Fibroblast of skin of scalp (primary cell): ENCODE data around the gene INVS. TPM values are rescaled to one million over a fixed set of nuclear protein-coding genes. Genes with fewer than 3 reads are reported as not detected.
"Not testable (repeated sequence)": the region's sequence is repeated elsewhere in the genome, so short reads cannot be mapped to it uniquely, and the experiment has no call there.

Experiments
- DNase-seq: peaks from one replicate; pipeline ENCODE4 v3.0.0-alpha.2; 2013
- polyA plus RNA-seq, 2 experiments: library from polyadenylated mRNA; unstranded; fragments of 120-200 nt; gene quantifications; one replicate each; pipeline ENCODE4 v1.2.1, GENCODE V29; 2013; ENCODE audit not compliant: insufficient read length in 2 of 2

Gene INVS, protein sequence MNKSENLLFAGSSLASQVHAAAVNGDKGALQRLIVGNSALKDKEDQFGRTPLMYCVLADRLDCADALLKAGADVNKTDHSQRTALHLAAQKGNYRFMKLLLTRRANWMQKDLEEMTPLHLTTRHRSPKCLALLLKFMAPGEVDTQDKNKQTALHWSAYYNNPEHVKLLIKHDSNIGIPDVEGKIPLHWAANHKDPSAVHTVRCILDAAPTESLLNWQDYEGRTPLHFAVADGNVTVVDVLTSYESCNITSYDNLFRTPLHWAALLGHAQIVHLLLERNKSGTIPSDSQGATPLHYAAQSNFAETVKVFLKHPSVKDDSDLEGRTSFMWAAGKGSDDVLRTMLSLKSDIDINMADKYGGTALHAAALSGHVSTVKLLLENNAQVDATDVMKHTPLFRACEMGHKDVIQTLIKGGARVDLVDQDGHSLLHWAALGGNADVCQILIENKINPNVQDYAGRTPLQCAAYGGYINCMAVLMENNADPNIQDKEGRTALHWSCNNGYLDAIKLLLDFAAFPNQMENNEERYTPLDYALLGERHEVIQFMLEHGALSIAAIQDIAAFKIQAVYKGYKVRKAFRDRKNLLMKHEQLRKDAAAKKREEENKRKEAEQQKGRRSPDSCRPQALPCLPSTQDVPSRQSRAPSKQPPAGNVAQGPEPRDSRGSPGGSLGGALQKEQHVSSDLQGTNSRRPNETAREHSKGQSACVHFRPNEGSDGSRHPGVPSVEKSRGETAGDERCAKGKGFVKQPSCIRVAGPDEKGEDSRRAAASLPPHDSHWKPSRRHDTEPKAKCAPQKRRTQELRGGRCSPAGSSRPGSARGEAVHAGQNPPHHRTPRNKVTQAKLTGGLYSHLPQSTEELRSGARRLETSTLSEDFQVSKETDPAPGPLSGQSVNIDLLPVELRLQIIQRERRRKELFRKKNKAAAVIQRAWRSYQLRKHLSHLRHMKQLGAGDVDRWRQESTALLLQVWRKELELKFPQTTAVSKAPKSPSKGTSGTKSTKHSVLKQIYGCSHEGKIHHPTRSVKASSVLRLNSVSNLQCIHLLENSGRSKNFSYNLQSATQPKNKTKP
- 11.5 TPM for polyA plus RNA-seq (2013, experiment 1 of 2; ENCODE audit: insufficient read length)
- 11.3 TPM for polyA plus RNA-seq (2013, experiment 2 of 2; ENCODE audit: insufficient read length)

DNA sequence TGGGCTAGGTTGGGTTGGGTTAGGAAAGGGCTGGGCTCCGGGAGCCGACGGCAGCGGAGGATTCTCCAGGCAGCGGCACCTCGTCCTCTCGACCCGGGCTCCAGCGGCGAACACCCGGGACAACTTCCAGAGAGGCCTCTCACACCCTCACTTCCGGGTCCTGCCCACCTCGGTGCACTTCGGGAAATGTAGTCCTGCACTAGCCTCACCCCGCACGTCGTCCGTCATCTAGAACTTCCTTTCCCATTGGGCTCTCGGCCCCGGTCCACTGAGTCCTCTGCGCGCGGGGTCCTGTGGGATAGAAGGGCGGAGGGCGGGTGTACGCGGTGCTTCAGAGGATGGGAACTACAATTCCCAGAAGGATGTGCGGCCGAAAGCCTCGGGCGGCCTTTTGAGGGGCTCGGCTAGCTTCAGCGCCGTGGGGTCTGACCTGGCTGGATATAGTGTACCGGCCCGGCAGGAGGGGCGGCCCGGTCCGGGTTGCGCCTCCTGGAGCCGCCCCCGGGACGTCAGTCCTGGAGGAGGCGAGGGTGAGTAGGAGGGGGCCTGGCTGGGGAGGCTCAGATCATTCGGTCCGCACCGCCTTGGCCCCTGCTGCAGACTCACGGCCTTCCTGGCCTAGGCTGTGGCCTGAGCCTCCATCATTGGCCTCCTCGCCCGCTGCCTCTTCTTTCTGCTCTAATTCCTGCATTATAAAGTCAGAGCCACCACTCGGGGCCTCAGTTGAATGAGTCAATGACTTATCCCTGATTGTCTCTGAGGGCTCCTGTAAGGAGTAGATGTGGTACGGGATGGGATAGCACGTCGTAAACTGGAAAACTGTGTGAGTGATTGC lies at the start of gene INVS, which contains the start of gene ERP44:
TSS of gene INVS (plus strand) at position 357 of the 835 bp plus-strand sequence. CDS start 5,279 bp downstream, outside the sequence.
TSS of gene ERP44 (minus strand) at position 114 of the 835 bp plus-strand sequence. CDS start 160 bp downstream, outside the sequence.
- peak; percentile 99 for DNase-seq

DNA sequence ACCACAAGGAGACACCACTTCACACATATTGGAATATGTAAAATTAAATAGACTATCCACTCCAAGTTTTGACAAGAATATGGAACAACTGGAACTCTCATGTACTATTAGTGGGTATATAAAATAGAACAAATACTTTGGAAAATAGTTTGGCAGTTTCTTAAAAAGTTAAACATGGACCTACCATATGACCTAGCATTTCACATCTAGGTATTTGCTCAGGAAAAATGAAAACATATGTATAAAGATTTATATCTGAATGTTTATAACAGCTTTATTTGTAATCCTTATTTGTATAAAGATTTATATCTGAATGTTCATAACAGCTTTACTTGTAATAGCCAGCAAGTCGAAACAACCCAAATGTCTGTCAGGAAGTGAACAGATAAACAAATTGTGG lies 49.5 kb upstream of the INVS start:
- DNase-seq = no peak

DNA sequence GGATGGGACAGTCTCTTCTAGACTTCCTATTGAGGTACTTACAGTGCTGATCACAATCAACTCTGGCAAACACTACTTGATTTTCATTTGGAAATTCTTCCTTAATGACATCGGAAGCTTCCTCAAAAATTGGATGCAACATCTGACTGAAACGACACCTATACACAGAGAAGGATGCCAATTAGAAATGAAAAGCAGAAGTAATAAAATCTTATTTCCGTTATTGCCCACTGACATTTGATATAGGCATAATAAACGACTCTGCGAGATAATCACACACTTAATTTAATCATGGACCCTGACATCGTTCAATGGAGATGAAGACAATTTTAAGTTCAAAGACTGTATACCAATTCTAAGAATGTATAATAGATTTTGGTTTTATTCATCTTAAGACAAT lies 46.7 kb upstream of the INVS start:
- no peak for DNase-seq

DNA sequence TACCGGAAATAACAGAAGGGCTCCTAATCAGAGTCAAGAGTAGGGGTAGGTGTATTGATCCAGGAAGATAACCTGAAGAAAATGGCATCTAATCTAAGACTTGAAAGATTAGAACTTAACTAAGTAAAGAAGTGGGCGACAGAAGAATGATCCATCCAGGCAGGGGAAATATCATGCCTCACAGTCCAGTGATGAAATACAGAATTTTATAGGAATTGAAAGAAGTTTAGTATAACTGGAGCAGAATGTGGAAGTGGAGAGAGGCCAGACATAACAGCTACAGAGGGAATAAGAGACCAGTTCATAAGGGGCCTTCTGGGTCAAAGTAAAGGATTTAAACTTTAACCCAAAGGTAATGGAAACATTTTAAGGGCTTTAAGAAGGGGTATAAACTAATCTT lies 42.5 kb upstream of the INVS start:
- DNase-seq = no peak

DNA sequence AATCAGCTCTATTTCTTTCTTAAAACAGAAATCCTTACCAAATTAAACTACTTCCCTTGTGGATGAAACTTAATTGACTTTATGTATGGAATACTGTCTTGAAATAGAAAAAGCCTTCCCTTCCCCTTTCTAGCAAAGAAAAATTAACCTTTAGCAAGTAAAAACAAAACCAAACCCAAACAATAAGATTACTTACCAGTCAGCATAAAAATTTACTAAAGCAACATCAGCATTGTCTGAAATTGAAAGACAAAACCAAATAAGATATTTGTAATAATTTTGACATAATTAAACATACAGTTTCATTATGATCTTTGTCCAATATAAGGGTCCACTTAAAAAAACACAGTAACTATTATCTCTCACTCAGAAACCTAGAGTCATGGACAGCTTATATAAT lies 41.4 kb upstream of the INVS start:
- no peak for DNase-seq

DNA sequence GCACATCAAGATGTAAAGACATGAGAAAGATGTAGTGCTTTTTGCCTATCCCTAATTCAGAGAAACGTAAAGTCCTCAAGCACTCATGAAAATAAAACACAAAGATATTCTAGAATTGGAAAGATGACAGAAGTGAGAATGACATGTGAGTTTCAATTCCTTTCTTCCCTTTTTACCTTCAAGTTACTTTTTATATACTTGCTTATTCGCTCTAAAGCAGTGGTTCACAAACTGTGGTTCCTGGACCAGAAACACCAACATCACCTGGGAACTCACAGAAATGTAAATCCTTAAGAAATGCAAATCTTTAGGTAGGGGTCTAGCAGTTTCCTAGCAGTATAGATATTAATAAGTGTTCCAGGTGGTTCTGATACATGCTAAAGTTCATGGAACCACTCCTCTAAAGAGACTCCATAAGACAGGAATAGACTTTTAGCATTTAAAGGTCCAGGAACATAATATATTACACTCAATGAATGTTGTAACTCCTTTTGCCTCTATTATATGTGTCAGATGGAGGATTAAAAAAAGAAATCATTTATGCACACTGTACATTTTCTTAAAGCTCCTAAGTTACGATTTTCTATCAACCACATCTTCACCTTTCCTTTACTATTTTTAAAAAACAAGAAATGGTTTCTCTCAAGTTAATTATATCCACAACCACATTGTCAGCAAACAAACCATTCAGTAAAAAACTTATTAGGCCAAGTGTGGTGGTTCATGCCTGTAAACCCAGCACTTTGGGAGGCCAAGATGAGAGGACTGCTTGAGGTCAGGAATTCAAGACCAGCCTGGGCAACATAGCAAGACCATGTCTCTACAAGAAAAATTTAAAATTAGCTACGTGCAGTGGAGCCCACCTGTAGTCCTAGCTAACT lies 40.1 kb upstream of the INVS start:
- DNase-seq = no peak

DNA sequence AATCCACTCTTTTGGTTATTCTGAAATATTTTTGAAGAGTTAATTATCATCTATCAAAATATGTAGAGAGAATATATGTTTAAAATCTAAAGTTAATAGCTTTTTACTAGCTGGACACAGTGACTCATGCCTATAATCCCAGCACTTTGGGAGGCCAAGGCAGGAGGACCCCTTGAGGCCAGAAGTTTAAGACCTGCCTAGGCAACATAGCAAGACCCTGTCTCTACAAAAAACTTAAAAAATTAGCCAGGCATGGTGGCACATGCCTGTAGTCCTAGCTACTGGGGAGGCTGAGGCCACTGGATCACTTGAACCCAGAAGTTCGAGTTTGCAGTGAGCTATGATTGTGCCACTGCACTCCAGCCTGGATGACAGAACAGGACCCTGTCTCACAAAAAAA lies 36.4 kb upstream of the INVS start:
- DNase-seq = not testable (repeated sequence)

DNA sequence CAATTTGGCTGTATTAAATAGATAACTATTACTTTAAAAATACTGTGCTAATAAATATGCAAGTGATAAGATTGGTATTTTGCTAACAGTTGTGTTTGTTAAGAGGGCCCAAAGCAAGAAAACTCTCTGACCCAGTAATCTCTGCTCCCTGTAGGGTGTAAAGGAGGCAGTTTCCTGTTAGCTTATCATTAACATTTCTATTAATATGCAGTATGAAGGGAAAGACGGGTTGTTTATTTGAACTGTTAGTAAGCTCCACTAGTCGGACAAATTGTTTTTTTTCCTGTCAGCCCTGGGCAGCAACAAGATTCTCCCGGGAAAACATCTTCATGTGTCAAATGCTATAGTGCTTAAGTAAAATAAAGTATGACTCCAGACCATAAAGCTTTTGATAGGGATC lies 35.9 kb upstream of the INVS start:
- no peak for DNase-seq

DNA sequence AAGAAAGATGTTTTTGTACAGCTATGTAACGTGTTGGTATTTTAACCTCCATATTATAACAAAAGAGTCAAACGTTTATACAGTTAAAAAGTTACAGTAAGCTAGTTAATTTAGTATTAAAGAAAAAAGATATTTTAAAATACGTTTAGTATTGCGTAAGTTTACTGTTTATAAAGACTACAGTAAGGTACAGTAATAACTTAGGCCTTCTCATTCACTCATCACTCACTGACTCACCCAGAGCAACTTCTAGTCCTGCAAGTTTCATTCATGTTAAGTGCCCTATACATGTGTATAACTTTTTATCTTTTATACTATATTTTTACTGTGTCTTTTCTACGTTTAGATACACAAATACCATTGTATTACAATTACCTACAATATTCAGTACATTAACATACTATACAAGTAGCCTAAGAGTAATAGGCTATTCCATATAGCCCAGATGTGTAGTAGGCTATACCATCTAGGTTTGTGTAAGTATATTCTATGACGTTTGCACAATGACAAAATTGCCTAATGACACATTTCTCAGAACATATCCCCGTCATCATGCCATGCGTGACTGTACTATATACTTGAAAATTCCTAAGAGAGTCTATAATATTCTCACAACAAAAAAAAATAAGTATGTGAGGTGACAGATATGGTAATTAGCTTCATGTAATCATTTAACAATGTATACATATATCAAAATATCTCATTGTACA lies 34.0 kb upstream of the INVS start:
- DNase-seq = peak; percentile 64

DNA sequence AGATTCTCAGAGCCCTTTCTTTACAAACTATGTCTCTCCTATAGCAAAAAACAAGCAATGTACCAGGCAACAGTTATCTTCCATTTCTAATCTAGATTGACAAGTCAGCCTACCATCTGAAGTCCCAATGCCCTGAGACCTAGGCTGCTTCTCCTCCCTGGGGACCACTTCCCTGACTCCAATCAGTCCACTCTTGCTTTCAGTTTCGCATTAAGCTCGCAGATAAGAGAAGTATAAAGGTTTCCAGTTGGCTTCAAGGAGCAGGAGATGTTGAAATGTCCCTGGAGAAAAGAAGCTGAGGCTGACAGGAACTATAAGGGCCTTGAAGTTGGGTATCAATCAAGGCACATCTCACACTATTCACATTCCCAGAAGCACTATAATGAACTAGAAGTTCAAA lies 32.5 kb upstream of the INVS start:
- DNase-seq = peak; percentile 29

DNA sequence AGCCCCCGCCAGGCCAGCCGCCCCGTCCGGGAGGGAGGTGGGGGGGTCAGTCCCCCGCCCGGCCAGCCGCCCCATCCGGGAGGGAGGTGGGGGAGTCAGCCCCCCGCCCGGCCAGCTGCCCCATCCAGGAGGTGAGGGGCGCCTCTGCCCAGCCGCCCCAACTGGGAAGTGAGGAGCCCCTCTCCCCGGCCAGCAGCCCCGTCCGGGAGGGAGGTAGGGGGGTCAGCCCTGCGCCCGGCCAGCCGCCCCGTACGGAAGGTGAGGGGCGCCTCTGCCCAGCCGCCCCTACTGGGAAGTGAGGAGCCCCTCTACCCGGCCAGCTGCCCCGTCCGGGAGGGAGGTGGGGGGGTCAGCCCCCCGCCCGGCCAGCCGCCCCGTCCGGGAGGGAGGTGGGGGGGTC lies 31.1 kb upstream of the INVS start:
- DNase-seq = not testable (repeated sequence)

DNA sequence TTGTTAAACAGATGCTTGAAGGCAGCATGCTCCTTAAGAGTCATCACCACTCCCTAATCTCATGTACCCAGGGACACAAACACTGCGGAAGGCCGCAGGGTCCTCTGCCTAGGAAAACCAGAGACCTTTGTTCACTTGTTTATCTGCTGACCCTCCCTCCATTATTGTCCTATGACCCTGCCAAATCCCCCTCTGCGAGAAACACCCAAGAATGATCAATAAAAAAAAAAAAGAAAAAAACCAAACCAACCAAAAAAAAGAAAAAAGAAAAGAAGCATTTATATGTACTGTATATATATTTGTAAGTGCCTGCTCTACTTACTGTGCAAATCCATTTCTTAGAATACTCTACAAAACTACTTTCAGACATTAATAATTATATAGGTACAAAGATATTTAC lies 30.0 kb upstream of the INVS start:
- DNase-seq = not testable (repeated sequence)

DNA sequence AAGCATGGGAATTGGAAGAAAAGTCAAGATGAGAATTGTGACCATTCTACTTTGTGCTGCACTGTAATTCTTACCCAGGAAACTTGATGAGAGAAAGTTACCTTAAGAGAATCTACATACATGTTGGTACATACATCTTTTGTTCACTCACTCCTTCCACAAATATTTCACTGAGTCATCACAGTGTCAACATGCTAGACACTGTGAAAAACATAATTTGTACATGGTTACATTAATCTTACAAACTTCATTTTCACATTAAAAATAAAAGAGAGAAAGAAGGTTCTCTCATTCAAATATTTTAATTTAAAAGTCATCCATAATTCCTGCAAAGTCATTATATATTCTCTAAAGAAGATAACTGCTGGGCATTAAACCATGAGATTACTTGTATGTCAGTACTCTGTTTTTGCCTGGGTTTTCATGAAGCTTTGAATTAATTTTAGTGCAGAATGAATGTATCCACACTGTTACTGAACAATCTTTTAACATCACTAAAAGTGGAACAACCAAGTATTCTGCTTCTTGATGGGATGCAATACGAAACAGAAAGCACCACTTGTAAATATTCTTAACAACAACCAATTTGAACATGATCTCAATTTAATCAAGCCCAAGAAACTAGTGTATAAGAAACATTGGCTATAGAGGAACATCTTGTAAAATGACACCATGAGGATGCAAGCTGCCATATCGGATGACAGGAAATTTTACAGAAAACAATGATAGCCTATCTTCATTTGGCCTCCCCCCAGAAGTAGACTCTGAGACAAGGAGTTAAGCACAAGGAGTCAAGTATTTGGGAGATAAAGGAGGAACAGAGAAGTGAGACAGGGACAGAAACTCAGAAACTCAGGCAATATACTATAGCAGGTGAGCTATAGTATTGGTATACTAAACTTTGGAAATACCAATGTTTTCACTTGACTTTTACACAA lies 28.7 kb upstream of the INVS start:
- peak; percentile 7 for DNase-seq

DNA sequence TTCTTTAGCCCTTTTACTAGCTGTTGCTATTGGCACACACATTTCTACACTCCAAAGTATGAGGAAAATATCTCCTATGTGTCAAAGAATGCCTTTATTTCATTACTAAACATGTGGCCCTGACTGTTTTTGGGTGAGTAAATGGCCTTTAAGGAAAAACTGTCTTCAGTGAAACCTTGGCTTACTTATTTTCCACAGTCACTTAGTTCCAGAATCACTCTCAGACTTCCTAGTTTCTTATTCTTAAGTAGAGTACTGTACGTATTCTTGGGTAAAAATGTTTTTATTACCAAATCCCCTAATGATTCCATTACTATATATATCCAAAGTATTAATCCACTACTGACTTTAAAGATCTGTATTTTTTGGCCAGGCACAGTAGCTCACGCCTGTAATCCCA lies 27.8 kb upstream of the INVS start:
- no peak for DNase-seq

DNA sequence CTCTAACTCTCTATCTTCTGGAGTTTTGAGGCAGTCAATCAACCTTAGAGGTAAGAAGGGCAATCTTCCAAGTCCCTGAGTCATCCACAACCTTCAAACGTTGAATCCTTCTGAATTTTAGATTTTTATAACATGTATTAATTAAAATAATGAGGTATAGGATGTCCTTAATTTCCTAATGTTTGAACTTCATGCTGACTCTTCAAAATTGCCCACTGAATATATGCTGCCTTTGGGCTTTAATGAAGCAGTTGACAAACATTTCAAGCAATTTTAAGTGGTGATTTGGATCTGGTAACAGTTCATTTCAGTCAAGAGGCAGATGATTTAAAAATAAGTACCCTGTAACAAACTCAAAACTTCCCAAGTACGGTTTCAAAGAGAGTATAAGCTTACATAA lies 26.2 kb upstream of the INVS start:
- DNase-seq = no peak

DNA sequence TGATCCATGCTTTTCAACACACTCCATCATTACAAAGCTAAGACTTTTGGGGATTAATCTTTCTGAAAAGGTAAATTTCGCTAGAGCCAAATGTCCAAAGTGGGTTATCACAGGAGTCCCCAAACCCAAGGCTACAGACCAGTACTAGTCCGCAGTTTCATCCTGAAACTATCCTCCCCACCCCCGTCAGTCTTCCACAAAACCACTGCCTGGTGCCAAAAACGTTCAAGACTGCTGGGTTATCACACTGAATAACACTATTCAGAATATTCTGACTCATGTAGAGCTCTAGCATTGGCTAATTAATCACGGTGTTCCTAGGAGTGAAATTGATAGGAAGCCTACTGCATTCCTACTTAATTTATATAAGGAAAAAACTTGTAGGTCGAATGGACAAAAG lies 24.9 kb upstream of the INVS start:
- no peak for DNase-seq

DNA sequence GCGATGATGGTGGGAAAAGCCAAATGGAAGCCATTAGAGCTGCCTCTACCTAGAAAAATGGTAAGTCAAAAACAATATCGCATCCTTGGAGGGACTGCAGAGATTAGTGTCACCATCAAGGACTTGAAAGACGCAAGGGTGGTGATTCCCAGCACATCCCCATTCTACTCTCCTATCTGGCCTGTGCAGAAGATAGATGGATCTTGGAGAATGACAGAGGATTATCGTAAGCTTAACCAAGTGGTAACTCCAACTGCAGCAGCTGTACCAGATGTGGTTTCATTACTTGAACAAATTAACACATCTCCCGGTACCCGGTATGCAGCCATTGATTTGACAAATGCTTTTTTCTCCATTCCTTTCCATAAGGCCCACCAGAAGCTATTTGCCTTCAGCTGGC lies 24.1 kb upstream of the INVS start:
- no peak for DNase-seq

DNA sequence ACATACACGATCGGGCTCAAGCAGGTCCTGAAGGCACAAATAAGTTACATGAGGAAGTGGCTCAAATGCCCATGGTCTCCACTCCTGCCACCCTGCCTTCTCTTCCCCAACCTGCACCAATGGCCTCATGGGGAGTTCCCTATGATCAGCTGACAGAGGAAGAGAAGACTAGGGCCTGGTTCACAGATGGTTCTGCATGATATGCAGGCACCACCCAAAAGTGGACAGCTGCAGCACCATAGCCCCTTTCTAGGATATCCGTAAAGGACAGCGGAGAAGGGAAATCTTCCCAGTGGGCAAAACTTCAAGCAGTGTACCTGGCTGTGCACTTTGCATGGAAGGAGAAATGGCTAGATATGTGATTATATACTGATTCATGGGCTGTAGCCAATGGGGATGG lies 22.8 kb upstream of the INVS start:
- not testable (repeated sequence) for DNase-seq

DNA sequence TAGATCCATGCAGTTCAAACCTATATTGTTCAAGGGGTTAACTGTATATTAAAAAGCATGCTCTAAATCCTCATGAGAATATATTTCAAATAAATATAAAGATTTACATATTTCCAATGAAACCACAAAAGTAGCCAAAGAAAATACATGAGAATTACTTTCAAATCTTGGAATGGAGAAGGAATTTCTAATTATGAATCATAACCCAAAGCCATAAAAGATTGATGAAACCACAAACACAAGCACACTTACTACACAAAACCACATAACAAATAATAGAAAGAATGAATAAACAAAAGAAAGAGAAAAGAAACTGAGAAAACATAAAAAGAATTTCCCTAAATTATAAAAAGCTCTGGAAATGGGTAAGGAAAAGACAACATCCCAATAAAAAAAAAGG lies 16.3 kb upstream of the INVS start:
- peak; percentile 81 for DNase-seq
